ENCODE results near the gene ATAD3A. TPM values are rescaled to one million over a fixed set of nuclear protein-coding genes. Genes with fewer than 3 reads are reported as not detected.
A peak's percentile ranks its signal among the peaks of the same experiment; 100 is the strongest.

Gene ATAD3A
- total RNA-seq, 1 experiment from 2014 or later = 57.5 TPM

DNA sequence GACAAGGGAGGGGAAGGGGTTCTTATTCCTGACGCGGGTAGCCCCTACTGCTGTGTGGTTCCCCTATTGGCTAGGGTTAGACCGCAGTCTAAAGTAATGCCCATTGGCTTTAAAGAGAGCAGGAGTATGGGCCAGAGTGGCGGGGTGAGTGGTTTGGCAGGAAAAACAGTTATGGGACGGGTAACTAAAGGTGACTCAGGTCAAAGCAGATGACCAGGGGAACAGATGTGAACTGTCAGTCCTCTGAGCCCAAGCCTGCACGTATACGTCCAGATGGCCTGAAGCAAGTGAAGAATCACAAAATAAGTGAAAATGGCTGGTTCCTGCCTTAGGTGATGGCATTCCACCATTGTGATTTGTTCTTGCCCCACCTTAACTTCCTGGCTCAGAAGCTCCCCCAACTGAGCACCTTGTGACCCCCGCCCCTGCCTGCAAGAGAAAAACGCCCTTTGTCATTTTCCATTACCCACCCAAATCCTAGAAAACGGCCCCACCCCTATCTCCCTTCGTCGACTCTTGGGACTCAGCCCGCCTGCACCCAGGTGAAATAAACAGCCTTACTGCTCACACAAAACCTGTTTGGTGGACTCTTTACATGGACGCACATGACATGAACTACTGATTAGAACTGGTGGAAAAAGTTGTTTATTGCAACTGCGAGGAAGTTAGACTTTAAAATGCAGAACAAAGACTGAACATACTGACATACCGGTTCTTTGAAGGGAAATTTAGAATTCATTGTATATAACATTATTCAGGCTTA is 41.2 kb upstream of the ATAD3A start:
- ChIA-PET CTCF (no interaction called here), POLR2A (interaction anchor here (0.6 kb wide), 1 partner anchor 51 kb away, joined by 7 read pairs; no protein-coding TSS in a partner anchor)
- in situ Hi-C loops (cut with HindIII; ENCODE audit: low pct_unique_long_range_greater_than_20kb, low sequenced_read_pairs) = no loop called here
- ATAC-seq (no peak), DNase-seq (ENCODE audit: low read depth, low spot score) (peak; percentile 2)
- H3K4me3 ChIP-seq (ENCODE audit: low read depth in 2 of 2, low read length in 2 of 2) = peak overlapping the region; percentile 75 to 84
- no TSS peak for BruUV-seq (replicated peaks)
- TF ChIP-seq CTCF (IDR thresholded peaks at IDR 0.05) (no peak), TCF7L2 (IDR thresholded peaks at IDR 0.05; ENCODE audit: low read depth, low read length) (no peak), REST (IDR thresholded peaks at IDR 0.05; ENCODE audit: insufficient read depth in 1 of 2, low read depth in 2 of 2, low read length in 1 of 2) (no peak), POLR2AphosphoS5 (IDR thresholded peaks at IDR 0.05; ENCODE audit: low read depth, low read length) (no peak), SIN3A (IDR thresholded peaks at IDR 0.05; ENCODE audit: borderline replicate concordance, insufficient read depth, low read depth, low read length) (no peak)
- no peaks in the 10 kb centered on the region for H3K9me3 ChIP-seq (ENCODE audit: control insufficient read depth, insufficient read depth, low read depth, low read length)
- intact Hi-C loops (cut with micrococcal nuclease; ENCODE audit: unreplicated experiment) = no loop called here
- peaks cover 9% of the 10 kb centered on the region; the same call in 1 of the 2 replicates for H3K4me1 ChIP-seq (ENCODE audit: control insufficient read depth, insufficient read depth, low read length)
- peak overlapping the region; percentile 98 for H3K27ac ChIP-seq (ENCODE audit: low read length)
- no peaks in the 10 kb centered on the region for H3K27me3 ChIP-seq (ENCODE audit: control insufficient read depth, insufficient read depth, low read length)
- peaks cover 3% of the 10 kb centered on the region; the same call in 1 of the 2 replicates for H3K36me3 ChIP-seq (ENCODE audit: control insufficient read depth, insufficient read depth, low read length)

GRCh38 chr1:1471389-1472052 is 40.4 kb upstream of the ATAD3A start, which contains the start of gene ATAD3B:
TSS of gene ATAD3B (plus strand) at chr1:1471765. CDS start at chr1:1471885, 120 bp downstream.
- DNase-seq (ENCODE audit: low read depth, low spot score) (peak; percentile 68), ATAC-seq (peak; percentile 97)
- Histone ChIP-seq H3K9me3 (ENCODE audit: control insufficient read depth, insufficient read depth, low read depth, low read length) (no peaks in the 10 kb centered on the region), H3K4me3 (ENCODE audit: low read depth in 2 of 2, low read length in 2 of 2) (peak within 1 kb of the TSS; percentile 75 to 84), H3K27me3 (ENCODE audit: control insufficient read depth, insufficient read depth, low read length) (no peaks in the 10 kb centered on the region), H3K4me1 (ENCODE audit: control insufficient read depth, insufficient read depth, low read length) (peaks cover 9% of the 10 kb centered on the region; the same call in 1 of the 2 replicates), H3K36me3 (ENCODE audit: control insufficient read depth, insufficient read depth, low read length) (peaks cover 3% of the 10 kb centered on the region; the same call in 1 of the 2 replicates), H3K27ac (ENCODE audit: low read length) (peak within 1 kb of the TSS; percentile 98)
- in situ Hi-C loops (cut with HindIII; ENCODE audit: low pct_unique_long_range_greater_than_20kb, low sequenced_read_pairs) (no loop called here), intact Hi-C loops (cut with micrococcal nuclease; ENCODE audit: unreplicated experiment) (no loop called here)
- ChIA-PET POLR2A (no interaction called here), CTCF (no interaction called here)
- TF ChIP-seq CTCF (IDR thresholded peaks at IDR 0.05) = no peak
- peak; percentile 83; the same call in 1 of the 2 replicates for TF ChIP-seq SIN3A (IDR thresholded peaks at IDR 0.05; ENCODE audit: borderline replicate concordance, insufficient read depth, low read depth, low read length)
- TF ChIP-seq REST (IDR thresholded peaks at IDR 0.05; ENCODE audit: insufficient read depth in 1 of 2, low read depth in 2 of 2, low read length in 1 of 2) = 0 out of 4 replicates have a peak, but pooled peaks of 1 of the 2 experiments have one; percentile 35
- peak; percentile 70 for TF ChIP-seq POLR2AphosphoS5 (IDR thresholded peaks at IDR 0.05; ENCODE audit: low read depth, low read length)
- no peak for TF ChIP-seq TCF7L2 (IDR thresholded peaks at IDR 0.05; ENCODE audit: low read depth, low read length)
- no TSS peak for BruUV-seq (replicated peaks)
